Measurements from ENCODE around the gene ZNF343. TPM values are rescaled to one million over a fixed set of nuclear protein-coding genes. Genes with fewer than 3 reads are reported as not detected.
A peak's percentile ranks its signal among the peaks of the same experiment; 100 is the strongest.

ZNF343 gene
- total and polyA plus RNA-seq, 2 donors (not counting 3 experiments of a cell fraction or from before 2014, with no cell fraction given): 4.7 to 7.9 TPM

DNA sequence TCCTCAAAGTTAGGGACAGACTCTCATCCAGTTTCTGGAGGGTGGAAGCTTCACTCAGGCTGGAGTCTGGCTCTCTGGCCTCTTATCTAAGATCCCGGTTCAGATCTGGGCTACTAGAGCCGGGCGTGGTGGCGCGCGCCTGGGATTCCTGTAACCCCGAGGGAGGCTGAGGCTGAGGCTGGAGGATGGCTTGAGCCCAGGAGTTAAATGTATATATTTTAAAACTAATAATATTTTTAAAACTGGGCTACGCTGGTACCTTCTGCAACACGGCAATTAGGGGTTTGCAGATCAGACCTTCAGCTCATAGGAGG lies 710 bp upstream of the ZNF343 start:
- H3K4me1 ChIP-seq (ENCODE audit: control insufficient read depth, extremely low read depth, insufficient read depth, low read length): peaks cover 10% of the 10 kb centered on the region
- peaks cover 11% of the 10 kb centered on the region for H3K79me2 ChIP-seq (ENCODE audit: control insufficient read depth, insufficient read depth, low read length)
- no peaks in the 10 kb centered on the region for H3K9me1 ChIP-seq (replicated peaks; ENCODE audit: control insufficient read depth, extremely low read depth, insufficient read depth, low read length)
- H3K27ac ChIP-seq (ENCODE audit: insufficient read depth, low read depth, low read length): peak overlapping the region; percentile 46
- CTCF ChIA-PET: interaction anchor here (9.2 kb wide), 1 partner anchor 13 kb away, joined by 99 read pairs; no protein-coding TSS in a partner anchor
- intact Hi-C loops (cut with micrococcal nuclease) (loop anchor here (1.0 to 5.0 kb wide), 2 partner anchors 15 to 143 kb away; partner anchors contain the start of gene NOP56), dilution Hi-C loops (cut with MboI; ENCODE audit: extremely low pct_ligation_motif_present, low sequenced_read_pairs) (no loop called here)
- no peak for TF ChIP-seq JUN (IDR thresholded peaks at IDR 0.05; ENCODE audit: borderline replicate concordance, insufficient read depth, insufficient read length, low read depth)
- TF ChIP-seq POLR2AphosphoS5 (IDR thresholded peaks at IDR 0.05; ENCODE audit: insufficient read depth, low read depth, low read length): peak; percentile 8
- no peak for TF ChIP-seq EZH2 (IDR thresholded peaks at IDR 0.05; ENCODE audit: borderline replicate concordance, low read depth, low read length, severe bottlenecking)
- TF ChIP-seq GATA2 (IDR thresholded peaks at IDR 0.05; ENCODE audit: insufficient read depth, insufficient read length, low read depth, low read length): no peak
- POLR2A ChIA-PET: no interaction called here
- H3K4me3 ChIP-seq (replicated peaks in 1 of 3; ENCODE audit: insufficient read depth in 1 of 3, low read depth in 1 of 3, low read length in 3 of 3): peak overlapping the region in 2 of 3 experiments; percentile 73 to 85
- peak overlapping the region; percentile 37 for H3K4me2 ChIP-seq (ENCODE audit: insufficient read depth, low read length)
- H3K9me3 ChIP-seq (replicated peaks; ENCODE audit: control insufficient read depth, insufficient read depth, low read length): no peaks in the 10 kb centered on the region
- H4K20me1 ChIP-seq (replicated peaks; ENCODE audit: control insufficient read depth, extremely low read depth, insufficient read depth, low read length): no peaks in the 10 kb centered on the region
- H3K9ac ChIP-seq (replicated peaks; ENCODE audit: extremely low read depth, insufficient read depth, low read length): peak overlapping the region; percentile 78
- peak overlapping the region; percentile 37 for H2AFZ ChIP-seq (ENCODE audit: low read depth, low read length)
- H3K36me3 ChIP-seq (ENCODE audit: control insufficient read depth in 2 of 2, extremely low read depth in 1 of 2, insufficient read depth in 2 of 2, low read length in 2 of 2): no peaks in the 10 kb centered on the region
- TSS peak; percentile 99 for BruUV-seq (replicated peaks)
- H3K27me3 ChIP-seq (ENCODE audit: control insufficient read depth in 2 of 2, insufficient read depth in 2 of 2, low read length in 2 of 2): no peaks in the 10 kb centered on the region
- DNase-seq (ENCODE audit: low read depth, low spot score) (no peak), FAIRE-seq (no peak)

DNA sequence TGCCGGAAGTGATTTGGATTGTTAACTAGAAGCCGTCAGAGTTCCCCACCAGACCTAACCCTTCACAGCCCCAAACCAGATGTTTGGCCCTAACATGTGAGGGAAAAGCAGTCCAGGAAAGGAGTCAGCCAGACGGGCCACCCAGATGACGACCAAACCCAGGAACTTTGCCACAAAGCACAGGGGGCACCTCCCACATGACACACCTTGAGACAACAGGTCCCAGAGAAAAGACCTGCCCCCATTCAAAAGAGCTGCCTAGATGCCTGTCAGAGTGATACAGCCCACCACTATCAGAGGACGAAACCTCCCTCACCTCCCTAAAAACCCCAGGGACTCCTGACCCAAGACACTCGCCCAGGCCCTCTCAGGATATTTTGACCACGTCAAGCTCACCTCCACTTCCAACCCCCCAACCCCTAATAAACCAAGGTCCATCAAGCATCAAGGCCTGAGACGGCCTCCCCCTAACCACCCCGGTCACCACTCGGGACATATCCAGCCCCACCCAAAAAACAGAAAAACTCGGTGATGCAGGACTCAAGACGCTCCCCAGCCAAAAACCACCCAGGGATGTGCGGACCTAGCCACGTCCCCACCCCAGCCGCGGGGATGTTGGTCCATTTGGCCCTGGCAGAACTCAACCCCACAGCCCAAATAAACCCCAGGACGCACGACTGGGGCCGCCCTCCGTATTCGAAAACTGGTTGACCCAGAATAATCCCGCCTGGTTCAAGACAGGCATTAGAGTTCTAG lies 662 bp downstream of the ZNF343 start:
- TF ChIP-seq, protein P1, sequence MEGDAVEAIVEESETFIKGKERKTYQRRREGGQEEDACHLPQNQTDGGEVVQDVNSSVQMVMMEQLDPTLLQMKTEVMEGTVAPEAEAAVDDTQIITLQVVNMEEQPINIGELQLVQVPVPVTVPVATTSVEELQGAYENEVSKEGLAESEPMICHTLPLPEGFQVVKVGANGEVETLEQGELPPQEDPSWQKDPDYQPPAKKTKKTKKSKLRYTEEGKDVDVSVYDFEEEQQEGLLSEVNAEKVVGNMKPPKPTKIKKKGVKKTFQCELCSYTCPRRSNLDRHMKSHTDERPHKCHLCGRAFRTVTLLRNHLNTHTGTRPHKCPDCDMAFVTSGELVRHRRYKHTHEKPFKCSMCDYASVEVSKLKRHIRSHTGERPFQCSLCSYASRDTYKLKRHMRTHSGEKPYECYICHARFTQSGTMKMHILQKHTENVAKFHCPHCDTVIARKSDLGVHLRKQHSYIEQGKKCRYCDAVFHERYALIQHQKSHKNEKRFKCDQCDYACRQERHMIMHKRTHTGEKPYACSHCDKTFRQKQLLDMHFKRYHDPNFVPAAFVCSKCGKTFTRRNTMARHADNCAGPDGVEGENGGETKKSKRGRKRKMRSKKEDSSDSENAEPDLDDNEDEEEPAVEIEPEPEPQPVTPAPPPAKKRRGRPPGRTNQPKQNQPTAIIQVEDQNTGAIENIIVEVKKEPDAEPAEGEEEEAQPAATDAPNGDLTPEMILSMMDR (IDR thresholded peaks at IDR 0.05; ENCODE audit: extremely low read depth in 1 of 2, insufficient read depth in 1 of 2, low read depth in 1 of 2, low read length in 2 of 2): no peak
- TF ChIP-seq POLR2A (IDR thresholded peaks at IDR 0.05; ENCODE audit: low read depth, low read length): no peak
- TF ChIP-seq POLR2AphosphoS5 (IDR thresholded peaks at IDR 0.05; ENCODE audit: insufficient read depth, low read depth, low read length): no peak
- TF ChIP-seq EZH2 (IDR thresholded peaks at IDR 0.05; ENCODE audit: borderline replicate concordance, low read depth, low read length, severe bottlenecking): no peak
- TF ChIP-seq MYC (IDR thresholded peaks at IDR 0.05; ENCODE audit: low read depth, low read length): no peak
- no peak for TF ChIP-seq GATA2 (IDR thresholded peaks at IDR 0.05; ENCODE audit: insufficient read depth, insufficient read length, low read depth, low read length)
- no peak for TF ChIP-seq FOS (IDR thresholded peaks at IDR 0.05; ENCODE audit: borderline replicate concordance, insufficient read depth, low read length)
- TF ChIP-seq, protein P2, sequence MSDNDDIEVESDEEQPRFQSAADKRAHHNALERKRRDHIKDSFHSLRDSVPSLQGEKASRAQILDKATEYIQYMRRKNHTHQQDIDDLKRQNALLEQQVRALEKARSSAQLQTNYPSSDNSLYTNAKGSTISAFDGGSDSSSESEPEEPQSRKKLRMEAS (IDR thresholded peaks at IDR 0.05; ENCODE audit: insufficient read depth, insufficient read length): no peak
- TF ChIP-seq JUN (IDR thresholded peaks at IDR 0.05; ENCODE audit: borderline replicate concordance, insufficient read depth, insufficient read length, low read depth): no peak
- BruUV-seq (replicated peaks): no TSS peak
- POLR2A ChIA-PET: no interaction called here

More for the DNA sequence above, 662 bp downstream of the ZNF343 start:
- Histone ChIP-seq H3K36me3 (ENCODE audit: control insufficient read depth in 2 of 2, extremely low read depth in 1 of 2, insufficient read depth in 2 of 2, low read length in 2 of 2) (no peaks in the 10 kb centered on the region), H4K20me1 (replicated peaks; ENCODE audit: control insufficient read depth, extremely low read depth, insufficient read depth, low read length) (no peaks in the 10 kb centered on the region), H3K9me1 (replicated peaks; ENCODE audit: control insufficient read depth, extremely low read depth, insufficient read depth, low read length) (no peaks in the 10 kb centered on the region), H3K4me2 (ENCODE audit: insufficient read depth, low read length) (peak overlapping the region; percentile 37), H3K27me3 (ENCODE audit: control insufficient read depth in 2 of 2, insufficient read depth in 2 of 2, low read length in 2 of 2) (no peaks in the 10 kb centered on the region), H2AFZ (ENCODE audit: low read depth, low read length) (peak overlapping the region; percentile 37), H3K9ac (replicated peaks; ENCODE audit: extremely low read depth, insufficient read depth, low read length) (peak overlapping the region; percentile 78), H3K4me3 (replicated peaks in 1 of 3; ENCODE audit: insufficient read depth in 1 of 3, low read depth in 1 of 3, low read length in 3 of 3) (peak overlapping the region; percentile 73 to 85 (median 77)), H3K9me3 (replicated peaks; ENCODE audit: control insufficient read depth, insufficient read depth, low read length) (no peaks in the 10 kb centered on the region), H3K27ac (ENCODE audit: insufficient read depth, low read depth, low read length) (peak overlapping the region; percentile 46), H3K4me1 (ENCODE audit: control insufficient read depth, extremely low read depth, insufficient read depth, low read length) (peaks cover 10% of the 10 kb centered on the region), H3K79me2 (ENCODE audit: control insufficient read depth, insufficient read depth, low read length) (peaks cover 11% of the 10 kb centered on the region)
- no peak for FAIRE-seq
- intact Hi-C loops (cut with micrococcal nuclease): loop anchor here (1.0 to 5.0 kb wide), 2 partner anchors 38 to 144 kb away; partner anchors contain the start of genes NOP56 and SNRPB
- CTCF ChIA-PET: interaction anchor here (9.2 kb wide), 1 partner anchor 14 kb away, joined by 99 read pairs; no protein-coding TSS in a partner anchor
- peak; percentile 9 for DNase-seq (ENCODE audit: low read depth, low spot score)
- dilution Hi-C loops (cut with MboI; ENCODE audit: extremely low pct_ligation_motif_present, low sequenced_read_pairs): no loop called here
